HepG2 (cell line): Measurements from ENCODE around the gene GCHFR. TPM values are rescaled to one million over a fixed set of nuclear protein-coding genes. Genes with fewer than 3 reads are reported as not detected.

ENCODE experiments used
- ATAC-seq: fragments of 200-7000 bp; cut with Tn5 transposase; 3 replicates; pipeline ENCODE4 v1.9.1; 2020; ENCODE audit warnings: mild to moderate bottlenecking, moderate library complexity
- BruUV-seq: library from RNA; stranded (reverse); fragments of 400-500 nt; replicated peaks from 2 replicates; lab custom pipeline; 2021; lab: Mats Ljungman, UMichigan
- CTCF ChIA-PET: fragments of 300-600 bp; formaldehyde crosslinking; extraction: SDS; loops from one replicate; lab custom pipeline; 2021; ENCODE audit warnings: low total read pairs, inconsistent platforms, low intra/inter-chr PET ratio; lab: Yijun Ruan, JAX
- POLR2A ChIA-PET: fragments of 350-600 bp; sonication (Branson Sonifier 250); formaldehyde crosslinking; loops from one replicate; lab custom pipeline; 2020; ENCODE audit warnings: antibody characterized with exemption, inconsistent platforms; lab: Yijun Ruan, JAX
- DNase-seq: peaks from one replicate; pipeline ENCODE4 v3.0.0-alpha.2; 2015; ENCODE audit warnings: low spot score
- FAIRE-seq: peaks from 3 replicates; lab custom pipeline; 2011; peaks lifted over from hg19 to GRCh38; lab: Jason Lieb, UNC
- H2AFZ ChIP-seq: one replicate; pipeline ENCODE4 v1.6.1; 2011; ENCODE audit warnings: low read length, inconsistent platforms
- H3K27ac ChIP-seq: fragments of 300-600 bp; 3 replicates; pipeline ENCODE4 v1.8.0; 2011; ENCODE audit warnings: mixed run types, mild to moderate bottlenecking, mixed read lengths, low read length, inconsistent platforms; ENCODE audit not compliant: insufficient read depth; ENCODE audit errors: extremely low read length
- H3K27me3 ChIP-seq, 2 experiments: fragments of 200-600 bp in 1 of 2; 2 replicates in 1 of 2; 3 replicates in 1 of 2; pipeline versions ENCODE4 v1.6.0 to v1.8.0; 2011; ENCODE audit warnings: low read length in 2 of 2, mild to moderate bottlenecking in 2 of 2, moderate library complexity in 2 of 2, inconsistent platforms in 1 of 2; ENCODE audit not compliant: insufficient read depth in 2 of 2, control insufficient read depth in 1 of 2
- H3K36me3 ChIP-seq, 2 experiments: fragments of 200-600 bp in 1 of 2; replicated peaks in 1 of 2; 2 replicates in 1 of 2; 3 replicates in 1 of 2; pipeline versions ENCODE4 v1.5.1 to v1.8.0; 2011; ENCODE audit warnings: low read length in 2 of 2, inconsistent platforms in 1 of 2; ENCODE audit not compliant: insufficient read depth in 2 of 2, control insufficient read depth in 1 of 2
- H3K4me1 ChIP-seq: 2 replicates; pipeline ENCODE4 v1.5.1; 2012; ENCODE audit warnings: low read length, inconsistent platforms; ENCODE audit not compliant: insufficient read depth
- H3K4me2 ChIP-seq: 2 replicates; pipeline ENCODE4 v1.6.0; 2011; ENCODE audit warnings: low read depth, low read length, inconsistent platforms
- H3K4me3 ChIP-seq, 3 experiments: fragments of 200-600 bp in 1 of 3; sonication (generic), shearing (Covaris generic) in 1 of 3; replicated peaks in 1 of 3; 2 replicates each; pipeline ENCODE4 v1.5.1; 2011 to 2016; ENCODE audit warnings: low read length in 3 of 3, inconsistent platforms in 2 of 3, low read depth in 2 of 3, mild to moderate bottlenecking in 2 of 3, control low read depth in 1 of 3, mixed read lengths in 1 of 3; ENCODE audit not compliant: insufficient read depth in 1 of 3
- H3K79me2 ChIP-seq: one replicate; pipeline ENCODE4 v1.6.1; 2011; ENCODE audit warnings: low read length, inconsistent platforms; ENCODE audit not compliant: insufficient read depth
- H3K9ac ChIP-seq: 2 replicates; pipeline ENCODE4 v1.6.0; 2011; ENCODE audit warnings: mild to moderate bottlenecking, low read depth, low read length, inconsistent platforms; ENCODE audit not compliant: insufficient read depth
- H3K9me3 ChIP-seq: 2 replicates; pipeline ENCODE4 v1.5.1; 2012; ENCODE audit warnings: mild to moderate bottlenecking, low read length
- H4K20me1 ChIP-seq: 2 replicates; pipeline ENCODE4 v1.6.0; 2011; ENCODE audit warnings: inconsistent platforms, mild to moderate bottlenecking, low read length, moderate library complexity; ENCODE audit not compliant: insufficient read depth
- AFF4 ChIP-seq: sonication (generic); formaldehyde crosslinking; IDR thresholded peaks from 2 replicates; pipeline ENCODE4 v1.4.0; 2020; ENCODE audit warnings: missing genetic modification reagents
- GATA4 ChIP-seq: sonication (generic); IDR thresholded peaks from 2 replicates; pipeline ENCODE4 v1.6.1; 2016; ENCODE audit warnings: antibody characterized with exemption, low read depth, borderline replicate concordance
- ZFYVE20 ChIP-seq: sonication (generic); formaldehyde crosslinking; IDR thresholded peaks from 2 replicates; pipeline ENCODE4 v1.8.0; 2023; ENCODE audit warnings: low read depth, mild to moderate bottlenecking, moderate library complexity, missing genetic modification reagents, borderline replicate concordance
- ZSCAN9 ChIP-seq: IDR thresholded peaks from 2 replicates; pipeline ENCODE4 v1.6.1; 2016; ENCODE audit warnings: borderline replicate concordance
- WGBS: methylation state at CpG from one replicate; pipeline ENCODE4 v1.1.6; 2017; ENCODE audit warnings: low lambda C conversion rate; 5-methylcytosine and 5-hydroxymethylcytosine counted together
- in situ Hi-C: cut with HindIII; loops from 2 replicates; pipeline ENCODE4 v1.10.0; 2017; ENCODE audit warnings: low pct_unique_long_range_greater_than_20kb; ENCODE audit not compliant: extremely low pct_ligation_motif_present
- intact Hi-C: fragments of 100-400 bp; cut with micrococcal nuclease; formaldehyde crosslinking; loops from one replicate; pipeline ENCODE4 v1.10.0; 2022; ENCODE audit not compliant: unreplicated experiment
- polyA plus RNA-seq, 8 experiments: library from polyadenylated mRNA; depleted of rRNA in 3 of 8; stranded (reverse) in 7 of 8; unstranded in 1 of 8; fragments of >200 nt; fragmentation: Illumina TruSeq in 4 of 8; extraction: Trizol in 4 of 8; gene quantifications; 2 replicates each; pipeline versions ENCODE4 v1.2.1 to v1.2.3, GENCODE V29; 2011 to 2016; ENCODE audit warnings: low read depth in 4 of 8, missing spikeins in 1 of 8, mixed read lengths in 1 of 8; ENCODE audit not compliant: insufficient read depth in 1 of 8
- total RNA-seq, 5 experiments: library from RNA; depleted of rRNA; stranded (reverse); fragments of >200 nt; fragmentation: Illumina TruSeq; extraction: Trizol; gene quantifications; 2 replicates each; pipeline ENCODE4 v1.2.3, GENCODE V29; 2016; ENCODE audit warnings: low read depth in 1 of 5

GCHFR gene
- total and polyA plus RNA-seq, 2 of the 13 experiments (the other 11 are each of a cell fraction or from before 2014, with no cell fraction given), result 51.5 to 92.4 TPM

- Histone ChIP-seq H3K4me2 (no peak overlapping the region), H4K20me1 (no peaks in the 10 kb centered on the region; the same call in 1 of the 2 replicates), H3K27me3 (no peaks in the 10 kb centered on the region), H3K9ac (no peak overlapping the region), H3K27ac (no peak overlapping the region), H3K79me2 (peaks cover 12% of the 10 kb centered on the region), H3K9me3 (no peaks in the 10 kb centered on the region), H3K36me3 (0 out of 5 replicates have a peak, but pooled peaks cover 0 to 4% of the 10 kb centered on the region in 2 experiments), H3K4me3 (no peak overlapping the region), H3K4me1 (peaks cover 38% of the 10 kb centered on the region), H2AFZ (no peak overlapping the region)
- no TSS peak for BruUV-seq
- WGBS, result 95% methylated on average over 4 of the region's 4 CpGs
- ChIA-PET CTCF (no interaction called here), POLR2A (interaction anchor here (0.6 kb wide), 1 partner anchor 336 kb away, joined by 3 read pairs; no protein-coding TSS in a partner anchor)
- DNase-seq (no peak), FAIRE-seq (no peak), ATAC-seq (no peak)
- intact Hi-C loops (no loop called here), in situ Hi-C loops (no loop called here)
- TF ChIP-seq GATA4, result no peak
- no peak for TF ChIP-seq ZFYVE20 (CRISPR knock-in tag)
- TF ChIP-seq AFF4 (CRISPR knock-in tag), result no peak
- TF ChIP-seq ZSCAN9 (CRISPR knock-in tag), result no peak
Observed at GRCh38 chr15:40787344-40787841, 23.5 kb downstream of the GCHFR start.
